Neural progenitor cell (in vitro differentiated cells): ENCODE results near the gene FREM1. TPM values are rescaled to one million over a fixed set of nuclear protein-coding genes. Genes with fewer than 3 reads are reported as not detected.

Source experiments
- DNase-seq: peaks from one replicate; pipeline ENCODE4 v3.0.0-alpha.2; 2016; ENCODE audit warnings: low spot score
- H2AFZ ChIP-seq: fragments of 200-600 bp; sonication (generic); replicated peaks from 2 replicates; pipeline ENCODE4 v1.6.1; 2016; ENCODE audit warnings: antibody characterized with exemption
- H3F3A ChIP-seq: fragments of 200-600 bp; sonication (generic); 2 replicates; pipeline ENCODE4 v1.6.1; 2016; ENCODE audit warnings: antibody characterized with exemption, low read depth
- H3K27ac ChIP-seq: fragments of 200-600 bp; sonication (generic); 2 replicates; pipeline ENCODE4 v1.5.1; 2016; ENCODE audit warnings: mild to moderate bottlenecking
- H3K27me3 ChIP-seq: fragments of 200-600 bp; sonication (generic); 2 replicates; pipeline ENCODE4 v1.6.1; 2016; ENCODE audit warnings: mild to moderate bottlenecking, moderate library complexity
- H3K36me3 ChIP-seq: fragments of 200-600 bp; sonication (generic); 2 replicates; pipeline ENCODE4 v1.5.1; 2016
- H3K4me1 ChIP-seq: fragments of 200-600 bp; sonication (generic); 2 replicates; pipeline ENCODE4 v1.6.1; 2016; ENCODE audit warnings: mixed run types
- H3K4me2 ChIP-seq: fragments of 200-600 bp; sonication (generic); 2 replicates; pipeline ENCODE4 v1.6.1; 2016
- H3K4me3 ChIP-seq: fragments of 200-600 bp; sonication (generic); 2 replicates; pipeline ENCODE4 v1.5.1; 2016
- H3K79me2 ChIP-seq: fragments of 200-600 bp; sonication (generic); 2 replicates; pipeline ENCODE4 v1.6.1; 2016; ENCODE audit warnings: low read depth
- H3K9ac ChIP-seq: fragments of 200-600 bp; sonication (generic); 2 replicates; pipeline ENCODE4 v1.6.1; 2016
- H3K9me3 ChIP-seq: fragments of 200-600 bp; sonication (generic); 2 replicates; pipeline ENCODE4 v1.5.1; 2016; ENCODE audit warnings: low read depth
- H4K20me1 ChIP-seq: fragments of 200-600 bp; sonication (generic); 2 replicates; pipeline ENCODE4 v1.6.1; 2016; ENCODE audit warnings: low read depth
- H3K27ac Mint-ChIP-seq: 3 replicates; pipeline ENCODE4 v1.8.0; 2021; ENCODE audit warnings: mixed read lengths
- H3K27me3 Mint-ChIP-seq: 2 replicates; pipeline ENCODE4 v1.8.0; 2022; ENCODE audit warnings: low read depth, mild to moderate bottlenecking, inconsistent platforms, moderate library complexity, mixed read lengths; ENCODE audit not compliant: insufficient read depth
- H3K36me3 Mint-ChIP-seq: 3 replicates; pipeline ENCODE4 v1.8.0; 2021; ENCODE audit warnings: mixed read lengths
- H3K4me1 Mint-ChIP-seq: 3 replicates; pipeline ENCODE4 v1.8.0; 2021; ENCODE audit warnings: mixed read lengths
- H3K4me3 Mint-ChIP-seq: 3 replicates; pipeline ENCODE4 v1.8.0; 2021; ENCODE audit warnings: mild to moderate bottlenecking, moderate library complexity, mixed read lengths
- H3K9me3 Mint-ChIP-seq: 3 replicates; pipeline ENCODE4 v1.8.0; 2020; ENCODE audit warnings: mixed read lengths
- EZH2 ChIP-seq: fragments of 200-600 bp; sonication (generic); IDR thresholded peaks from 2 replicates; pipeline ENCODE4 v1.6.1; 2017; ENCODE audit warnings: antibody characterized with exemption, mild to moderate bottlenecking, moderate library complexity
- EZH2phosphoT487 ChIP-seq: fragments of 200-600 bp; sonication (generic); IDR thresholded peaks from 2 replicates; pipeline ENCODE4 v1.6.1; 2017; ENCODE audit warnings: antibody characterized with exemption
- total RNA-seq: library from RNA; depleted of rRNA; stranded (reverse); fragments of >200 nt; gene quantifications from 2 replicates; pipeline ENCODE4 v1.2.3, GENCODE V29; 2015; ENCODE audit warnings: low replicate concordance
- TF ChIP-seq, protein P1 (sequence below): fragments of 200-600 bp; sonication (generic); IDR thresholded peaks from 2 replicates; pipeline ENCODE4 v1.5.1; 2017; ENCODE audit warnings: antibody characterized with exemption, mild to moderate bottlenecking

FREM1 gene
- total RNA-seq, 1 donor from 2014 or later = 1.2 TPM

GRCh38 chr9:14870090-14870489, 40.1 kb downstream of the FREM1 start:
- no peak for DNase-seq
- TF ChIP-seq, protein P1, sequence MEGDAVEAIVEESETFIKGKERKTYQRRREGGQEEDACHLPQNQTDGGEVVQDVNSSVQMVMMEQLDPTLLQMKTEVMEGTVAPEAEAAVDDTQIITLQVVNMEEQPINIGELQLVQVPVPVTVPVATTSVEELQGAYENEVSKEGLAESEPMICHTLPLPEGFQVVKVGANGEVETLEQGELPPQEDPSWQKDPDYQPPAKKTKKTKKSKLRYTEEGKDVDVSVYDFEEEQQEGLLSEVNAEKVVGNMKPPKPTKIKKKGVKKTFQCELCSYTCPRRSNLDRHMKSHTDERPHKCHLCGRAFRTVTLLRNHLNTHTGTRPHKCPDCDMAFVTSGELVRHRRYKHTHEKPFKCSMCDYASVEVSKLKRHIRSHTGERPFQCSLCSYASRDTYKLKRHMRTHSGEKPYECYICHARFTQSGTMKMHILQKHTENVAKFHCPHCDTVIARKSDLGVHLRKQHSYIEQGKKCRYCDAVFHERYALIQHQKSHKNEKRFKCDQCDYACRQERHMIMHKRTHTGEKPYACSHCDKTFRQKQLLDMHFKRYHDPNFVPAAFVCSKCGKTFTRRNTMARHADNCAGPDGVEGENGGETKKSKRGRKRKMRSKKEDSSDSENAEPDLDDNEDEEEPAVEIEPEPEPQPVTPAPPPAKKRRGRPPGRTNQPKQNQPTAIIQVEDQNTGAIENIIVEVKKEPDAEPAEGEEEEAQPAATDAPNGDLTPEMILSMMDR = no peak
- TF ChIP-seq EZH2phosphoT487 = no peak
- TF ChIP-seq EZH2 = no peak
- no peaks in the 10 kb centered on the region for H3K36me3 ChIP-seq
- no peak overlapping the region for H2AFZ ChIP-seq
- Mint-ChIP-seq H3K27ac (no peak overlapping the region), H3K4me1 (peaks cover 46% of the 10 kb centered on the region), H3K9me3 (peaks cover 20% of the 10 kb centered on the region), H3K27me3 (peaks cover 2% of the 10 kb centered on the region), H3K36me3 (peaks cover 8% of the 10 kb centered on the region), H3K4me3 (no peak overlapping the region)
- peaks cover 22% of the 10 kb centered on the region for H3K4me1 ChIP-seq
- H3K9ac ChIP-seq = no peak overlapping the region
- H3K27ac ChIP-seq = no peak overlapping the region
- no peak overlapping the region for H3K4me3 ChIP-seq
- H4K20me1 ChIP-seq = no peaks in the 10 kb centered on the region
- no peak overlapping the region for H3K4me2 ChIP-seq
- no peaks in the 10 kb centered on the region for H3K27me3 ChIP-seq
- no peaks in the 10 kb centered on the region for H3K9me3 ChIP-seq
- H3K79me2 ChIP-seq = no peaks in the 10 kb centered on the region
- peaks cover 9% of the 10 kb centered on the region for H3F3A ChIP-seq

- no peaks in the 10 kb centered on the region for H4K20me1 ChIP-seq
- H3K4me1 Mint-ChIP-seq = peaks cover 49% of the 10 kb centered on the region
- no peaks in the 10 kb centered on the region for H3K36me3 ChIP-seq
- peak overlapping the region; percentile 90 for H3K4me3 Mint-ChIP-seq
- peaks cover 9% of the 10 kb centered on the region for H3F3A ChIP-seq
- H3K9me3 ChIP-seq = no peaks in the 10 kb centered on the region
- no peaks in the 10 kb centered on the region for H3K79me2 ChIP-seq
- TF ChIP-seq EZH2 (no peak), EZH2phosphoT487 (no peak)
- TF ChIP-seq, protein P1 = no peak
- no peak overlapping the region for H3K4me2 ChIP-seq
- H3K27me3 Mint-ChIP-seq = no peaks in the 10 kb centered on the region
- peaks cover 25% of the 10 kb centered on the region for H3K4me1 ChIP-seq
- H3K27ac ChIP-seq = no peak overlapping the region
- H3K9ac ChIP-seq = no peak overlapping the region
- DNase-seq = no peak
- no peak overlapping the region for H2AFZ ChIP-seq
- peaks cover 7% of the 10 kb centered on the region for H3K36me3 Mint-ChIP-seq
- H3K27ac Mint-ChIP-seq = peak overlapping the region; percentile 72
- H3K27me3 ChIP-seq = no peaks in the 10 kb centered on the region
- no peak overlapping the region for H3K4me3 ChIP-seq
- peaks cover 16% of the 10 kb centered on the region for H3K9me3 Mint-ChIP-seq
Measured at GRCh38 chr9:14869671-14870070, 40.6 kb downstream of the FREM1 start.

DNA sequence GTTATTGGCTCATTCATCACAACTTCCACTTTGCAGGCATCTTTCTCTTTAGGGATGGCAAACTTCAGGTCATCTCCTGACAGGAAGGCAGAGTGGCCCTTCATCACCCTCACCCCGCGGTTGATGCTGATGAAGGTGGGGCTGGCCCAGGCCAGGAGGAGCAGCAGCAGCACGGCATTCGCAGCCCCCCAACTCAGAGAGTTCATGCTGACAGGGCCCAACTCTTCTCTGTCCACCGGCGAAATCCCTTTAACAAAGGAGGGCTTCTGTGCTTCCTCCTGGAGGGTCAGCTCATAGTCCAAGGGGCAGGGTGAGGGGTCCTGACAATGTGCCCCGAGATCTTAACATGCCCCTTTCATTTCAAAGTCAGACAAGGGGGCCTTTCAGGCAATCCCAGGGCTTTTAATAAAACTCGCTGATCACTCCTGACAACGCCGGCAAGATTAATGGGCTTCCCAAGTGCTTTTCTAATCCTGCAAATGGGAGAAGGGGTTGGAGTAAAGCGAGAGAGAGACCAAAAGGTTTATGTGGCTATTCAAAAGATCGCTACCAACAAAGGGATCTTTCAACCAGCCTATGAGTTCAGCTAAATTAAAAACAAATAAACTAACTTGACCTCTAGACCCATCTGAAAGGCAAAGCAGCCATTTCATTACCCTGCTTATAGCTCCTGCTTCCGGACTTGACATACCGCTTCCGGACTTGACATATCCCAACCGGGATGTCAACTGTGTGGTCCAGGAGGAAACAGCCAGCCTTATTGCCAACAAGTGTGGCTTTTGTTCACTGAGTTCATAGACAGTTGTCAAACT, 41.2 kb downstream of the FREM1 start:
- Mint-ChIP-seq H3K4me1 (peaks cover 52% of the 10 kb centered on the region), H3K27me3 (no peaks in the 10 kb centered on the region), H3K4me3 (peak overlapping the region; percentile 90), H3K36me3 (peaks cover 10% of the 10 kb centered on the region), H3K9me3 (peaks cover 13% of the 10 kb centered on the region), H3K27ac (peak overlapping the region; percentile 99)
- Histone ChIP-seq H3K27me3 (no peaks in the 10 kb centered on the region), H3K79me2 (no peaks in the 10 kb centered on the region), H3K36me3 (no peaks in the 10 kb centered on the region), H3K4me1 (peaks cover 25% of the 10 kb centered on the region), H3F3A (peaks cover 9% of the 10 kb centered on the region), H4K20me1 (no peaks in the 10 kb centered on the region), H3K9ac (no peak overlapping the region), H3K4me2 (no peak overlapping the region), H2AFZ (no peak overlapping the region), H3K27ac (no peak overlapping the region), H3K4me3 (no peak overlapping the region), H3K9me3 (no peaks in the 10 kb centered on the region)
- peak; percentile 17 for DNase-seq
- TF ChIP-seq, protein P1 = no peak
- TF ChIP-seq EZH2 (no peak), EZH2phosphoT487 (no peak)
